Muscle of back (tissue), 13 donors: Measurements from ENCODE around the gene TIGIT. TPM values are rescaled to one million over a fixed set of nuclear protein-coding genes. Genes with fewer than 3 reads are reported as not detected.
"Not testable (repeated sequence)": the region's sequence is repeated elsewhere in the genome, so short reads cannot be mapped to it uniquely, and the experiment has no call there.

Experiments
- DNase-seq, 3 donors: peaks; one replicate each; pipeline versions ENCODE4 v3.0.0 to v3.0.0-alpha.2; 2013
- long read RNA-seq, 9 donors: transcript quantifications; one replicate each; lab custom pipeline, GENCODE V29; 2026
- polyA plus RNA-seq, 10 donors: library from polyadenylated mRNA; unstranded; fragments of 120-200 nt; gene quantifications; one replicate each; pipeline ENCODE4 v1.2.1, GENCODE V29; 2013; ENCODE audit not compliant: insufficient read length in 10 of 10

TIGIT gene
- polyA plus RNA-seq, result 1 to 10 TPM in 1 of 10 donors, under 1 TPM in 5, not detected in 4; 0.12 to 1.6 (median 0.18) TPM
- long read RNA-seq, donor 1, result 0 reads
- long read RNA-seq, donor 2, result 0 reads
- long read RNA-seq, donor 3, result 0 reads
- long read RNA-seq, donor 4, result 0 reads
- long read RNA-seq, donor 5, partial matches to known transcripts, result 0 of 1 reads
- long read RNA-seq, donor 5, other reads (novel, unspliced or antisense), result 0 of 1 reads
- long read RNA-seq, donor 6, partial matches to known transcripts, result 0 of 1 reads
- long read RNA-seq, donor 6, other reads (novel, unspliced or antisense), result 0 of 1 reads
- long read RNA-seq, donor 7, result 0 reads
- long read RNA-seq, donor 8, result 0 reads
- long read RNA-seq, donor 9, result 0 reads

GRCh38 chr3:114293838-114294535, at the start of gene TIGIT:
TSS of gene TIGIT (plus strand) at chr3:114294028. CDS start at chr3:114294062, 34 bp downstream.
- DNase-seq, result no peak

GRCh38 chr3:114252954-114253353, 40.9 kb upstream of the TIGIT start:
- DNase-seq, result no peak

GRCh38 chr3:114253505-114253904, 40.3 kb upstream of the TIGIT start:
- no peak for DNase-seq

- no peak for DNase-seq
Measured at GRCh38 chr3:114259566-114259965, 34.3 kb upstream of the TIGIT start.

- no peak for DNase-seq
Measured at GRCh38 chr3:114260152-114260551, 33.7 kb upstream of the TIGIT start.

- DNase-seq, result no peak
Measured at GRCh38 chr3:114270019-114270418, 23.8 kb upstream of the TIGIT start.

- DNase-seq, result no peak
Measured at GRCh38 chr3:114272271-114272670, 21.6 kb upstream of the TIGIT start.

GRCh38 chr3:114274929-114275328, 18.9 kb upstream of the TIGIT start:
- no peak for DNase-seq

- not testable (repeated sequence) for DNase-seq
Measured at GRCh38 chr3:114276856-114277255, 17.0 kb upstream of the TIGIT start.

- no peak for DNase-seq
Measured at GRCh38 chr3:114284644-114285043, 9.2 kb upstream of the TIGIT start.

GRCh38 chr3:114285648-114286230, 8.1 kb upstream of the TIGIT start:
- no peak for DNase-seq

- DNase-seq, result no peak
Measured at GRCh38 chr3:114286266-114286665, 7.6 kb upstream of the TIGIT start.

- DNase-seq, result peak; percentile 14 to 32 (median 20)
Measured at GRCh38 chr3:114290911-114291901, 2.6 kb upstream of the TIGIT start.

- DNase-seq, result no peak
Measured at GRCh38 chr3:114294940-114295480, 1.2 kb downstream of the TIGIT start.

GRCh38 chr3:114295946-114296345, 2.1 kb downstream of the TIGIT start:
- no peak for DNase-seq

- DNase-seq, result no peak
Measured at GRCh38 chr3:114299421-114299820, 5.6 kb downstream of the TIGIT start.

- no peak for DNase-seq
Measured at GRCh38 chr3:114299941-114300624, 6.3 kb downstream of the TIGIT start.

GRCh38 chr3:114307222-114307830, 13.5 kb downstream of the TIGIT start:
- DNase-seq, result no peak

GRCh38 chr3:114307832-114308231, 14.0 kb downstream of the TIGIT start:
- no peak for DNase-seq

- DNase-seq, result no peak
Measured at GRCh38 chr3:114308377-114308776, 14.5 kb downstream of the TIGIT start.
